ENCODE measurements around the gene CEP128. TPM values are rescaled to one million over a fixed set of nuclear protein-coding genes. Genes with fewer than 3 reads are reported as not detected.

Gene CEP128
- total and polyA plus RNA-seq, 2 experiments from 2014 or later: 7.6 to 17.6 TPM

DNA sequence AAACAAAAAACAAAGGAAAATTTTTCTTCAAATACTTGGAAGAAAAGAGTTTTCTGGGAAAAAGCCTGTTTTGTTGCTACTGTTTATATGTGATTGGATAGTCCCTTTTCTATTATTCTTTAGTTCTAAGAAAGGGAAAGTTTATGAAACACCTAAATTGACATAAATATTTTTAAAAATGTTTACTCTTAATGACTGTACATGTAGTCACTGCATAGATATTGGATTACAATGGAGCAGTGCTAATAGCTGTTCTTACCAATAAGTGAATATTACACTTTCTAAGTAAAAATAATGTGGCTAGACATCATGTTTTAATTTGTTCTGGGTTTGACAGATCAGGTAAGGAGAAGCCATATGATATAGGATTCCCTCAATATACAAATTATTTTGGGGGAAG, 377.5 kb downstream of the CEP128 start (continued):
- TF ChIP-seq, protein P1, sequence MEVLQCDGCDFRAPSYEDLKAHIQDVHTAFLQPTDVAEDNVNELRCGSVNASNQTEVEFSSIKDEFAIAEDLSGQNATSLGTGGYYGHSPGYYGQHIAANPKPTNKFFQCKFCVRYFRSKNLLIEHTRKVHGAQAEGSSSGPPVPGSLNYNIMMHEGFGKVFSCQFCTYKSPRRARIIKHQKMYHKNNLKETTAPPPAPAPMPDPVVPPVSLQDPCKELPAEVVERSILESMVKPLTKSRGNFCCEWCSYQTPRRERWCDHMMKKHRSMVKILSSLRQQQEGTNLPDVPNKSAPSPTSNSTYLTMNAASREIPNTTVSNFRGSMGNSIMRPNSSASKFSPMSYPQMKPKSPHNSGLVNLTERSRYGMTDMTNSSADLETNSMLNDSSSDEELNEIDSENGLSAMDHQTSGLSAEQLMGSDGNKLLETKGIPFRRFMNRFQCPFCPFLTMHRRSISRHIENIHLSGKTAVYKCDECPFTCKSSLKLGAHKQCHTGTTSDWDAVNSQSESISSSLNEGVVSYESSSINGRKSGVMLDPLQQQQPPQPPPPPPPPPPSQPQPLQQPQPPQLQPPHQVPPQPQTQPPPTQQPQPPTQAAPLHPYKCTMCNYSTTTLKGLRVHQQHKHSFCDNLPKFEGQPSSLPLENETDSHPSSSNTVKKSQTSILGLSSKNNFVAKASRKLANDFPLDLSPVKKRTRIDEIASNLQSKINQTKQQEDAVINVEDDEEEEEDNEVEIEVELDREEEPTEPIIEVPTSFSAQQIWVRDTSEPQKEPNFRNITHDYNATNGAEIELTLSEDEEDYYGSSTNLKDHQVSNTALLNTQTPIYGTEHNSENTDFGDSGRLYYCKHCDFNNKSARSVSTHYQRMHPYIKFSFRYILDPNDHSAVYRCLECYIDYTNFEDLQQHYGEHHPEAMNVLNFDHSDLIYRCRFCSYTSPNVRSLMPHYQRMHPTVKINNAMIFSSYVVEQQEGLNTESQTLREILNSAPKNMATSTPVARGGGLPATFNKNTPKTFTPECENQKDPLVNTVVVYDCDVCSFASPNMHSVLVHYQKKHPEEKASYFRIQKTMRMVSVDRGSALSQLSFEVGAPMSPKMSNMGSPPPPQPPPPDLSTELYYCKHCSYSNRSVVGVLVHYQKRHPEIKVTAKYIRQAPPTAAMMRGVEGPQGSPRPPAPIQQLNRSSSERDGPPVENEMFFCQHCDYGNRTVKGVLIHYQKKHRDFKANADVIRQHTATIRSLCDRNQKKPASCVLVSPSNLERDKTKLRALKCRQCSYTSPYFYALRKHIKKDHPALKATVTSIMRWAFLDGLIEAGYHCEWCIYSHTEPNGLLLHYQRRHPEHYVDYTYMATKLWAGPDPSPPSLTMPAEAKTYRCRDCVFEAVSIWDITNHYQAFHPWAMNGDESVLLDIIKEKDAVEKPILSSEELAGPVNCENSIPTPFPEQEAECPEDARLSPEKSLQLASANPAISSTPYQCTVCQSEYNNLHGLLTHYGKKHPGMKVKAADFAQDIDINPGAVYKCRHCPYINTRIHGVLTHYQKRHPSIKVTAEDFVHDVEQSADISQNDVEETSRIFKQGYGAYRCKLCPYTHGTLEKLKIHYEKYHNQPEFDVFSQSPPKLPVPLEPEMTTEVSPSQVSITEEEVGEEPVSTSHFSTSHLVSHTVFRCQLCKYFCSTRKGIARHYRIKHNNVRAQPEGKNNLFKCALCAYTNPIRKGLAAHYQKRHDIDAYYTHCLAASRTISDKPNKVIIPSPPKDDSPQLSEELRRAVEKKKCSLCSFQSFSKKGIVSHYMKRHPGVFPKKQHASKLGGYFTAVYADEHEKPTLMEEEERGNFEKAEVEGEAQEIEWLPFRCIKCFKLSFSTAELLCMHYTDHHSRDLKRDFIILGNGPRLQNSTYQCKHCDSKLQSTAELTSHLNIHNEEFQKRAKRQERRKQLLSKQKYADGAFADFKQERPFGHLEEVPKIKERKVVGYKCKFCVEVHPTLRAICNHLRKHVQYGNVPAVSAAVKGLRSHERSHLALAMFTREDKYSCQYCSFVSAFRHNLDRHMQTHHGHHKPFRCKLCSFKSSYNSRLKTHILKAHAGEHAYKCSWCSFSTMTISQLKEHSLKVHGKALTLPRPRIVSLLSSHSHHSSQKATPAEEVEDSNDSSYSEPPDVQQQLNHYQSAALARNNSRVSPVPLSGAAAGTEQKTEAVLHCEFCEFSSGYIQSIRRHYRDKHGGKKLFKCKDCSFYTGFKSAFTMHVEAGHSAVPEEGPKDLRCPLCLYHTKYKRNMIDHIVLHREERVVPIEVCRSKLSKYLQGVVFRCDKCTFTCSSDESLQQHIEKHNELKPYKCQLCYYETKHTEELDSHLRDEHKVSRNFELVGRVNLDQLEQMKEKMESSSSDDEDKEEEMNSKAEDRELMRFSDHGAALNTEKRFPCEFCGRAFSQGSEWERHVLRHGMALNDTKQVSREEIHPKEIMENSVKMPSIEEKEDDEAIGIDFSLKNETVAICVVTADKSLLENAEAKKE (CRISPR knock-in tag; IDR thresholded peaks at IDR 0.05): no peak
- no peak for TF ChIP-seq EZH2 (IDR thresholded peaks at IDR 0.05; ENCODE audit: low read depth, unreplicated experiment)
- TF ChIP-seq EZH2phosphoT487 (IDR thresholded peaks at IDR 0.05; ENCODE audit: unreplicated experiment): no peak
- TF ChIP-seq STAT1 (IDR thresholded peaks at IDR 0.05; ENCODE audit: unreplicated experiment): no peak
- no peak for TF ChIP-seq ZNF331 (CRISPR knock-in tag; IDR thresholded peaks at IDR 0.05; ENCODE audit: low read depth)
- TF ChIP-seq, protein P2, sequence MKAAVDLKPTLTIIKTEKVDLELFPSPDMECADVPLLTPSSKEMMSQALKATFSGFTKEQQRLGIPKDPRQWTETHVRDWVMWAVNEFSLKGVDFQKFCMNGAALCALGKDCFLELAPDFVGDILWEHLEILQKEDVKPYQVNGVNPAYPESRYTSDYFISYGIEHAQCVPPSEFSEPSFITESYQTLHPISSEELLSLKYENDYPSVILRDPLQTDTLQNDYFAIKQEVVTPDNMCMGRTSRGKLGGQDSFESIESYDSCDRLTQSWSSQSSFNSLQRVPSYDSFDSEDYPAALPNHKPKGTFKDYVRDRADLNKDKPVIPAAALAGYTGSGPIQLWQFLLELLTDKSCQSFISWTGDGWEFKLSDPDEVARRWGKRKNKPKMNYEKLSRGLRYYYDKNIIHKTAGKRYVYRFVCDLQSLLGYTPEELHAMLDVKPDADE (IDR thresholded peaks at IDR 0.05): no peak
- no peak for TF ChIP-seq JUNB (IDR thresholded peaks at IDR 0.05; ENCODE audit: unreplicated experiment)
- no peak for TF ChIP-seq NANOG (IDR thresholded peaks at IDR 0.05; ENCODE audit: borderline replicate concordance)
